ENCODE results near the gene TOM1.

TOM1 gene

DNA sequence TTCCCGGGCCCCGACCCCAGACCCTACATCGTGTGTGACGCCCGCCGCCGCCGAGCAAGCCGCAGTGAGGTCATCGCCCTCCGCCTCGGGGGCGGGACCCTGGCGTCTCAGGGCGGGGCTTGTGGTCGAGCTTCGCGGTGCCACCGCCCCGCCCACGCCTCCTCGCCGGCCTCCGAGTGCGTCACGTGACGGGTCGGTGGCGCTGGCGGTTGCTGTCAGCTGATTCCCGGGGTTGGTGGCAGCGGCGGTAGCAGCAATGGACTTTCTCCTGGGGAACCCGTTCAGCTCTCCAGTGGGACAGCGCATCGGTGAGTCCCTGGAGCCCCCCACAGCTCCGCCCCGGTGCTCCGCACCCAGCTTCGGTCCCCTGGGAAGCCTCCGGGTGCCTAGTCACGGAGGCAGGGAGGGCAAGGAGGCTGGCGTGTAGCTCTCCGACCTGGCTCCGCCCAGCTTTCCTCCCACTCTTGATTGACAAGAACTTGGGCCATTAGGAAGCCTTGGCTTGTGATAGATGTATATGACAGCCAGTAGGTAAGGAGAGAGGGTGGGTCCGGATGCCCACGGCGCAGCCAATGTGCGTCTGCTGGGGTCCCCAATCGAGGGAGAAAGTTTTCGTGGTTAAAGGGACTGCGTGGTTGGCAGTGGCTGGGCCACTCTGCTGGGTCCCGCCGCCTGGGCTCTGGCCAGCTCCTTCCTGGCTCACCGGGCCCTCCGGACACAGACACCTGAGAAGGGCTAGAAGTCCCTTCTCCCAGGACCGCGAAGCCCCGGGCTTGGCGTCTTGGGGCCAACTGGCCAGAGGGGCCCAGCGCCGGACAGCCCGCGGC is at the start of gene TOM1:
Gene TOM1 (plus strand): TSS at position 222 of the 827 bp plus-strand sequence. CDS start 35 bp downstream, at position 257.
- peaks cover 42% of the 10 kb centered on the region for H3K4me1 Mint-ChIP-seq
- peak within 1 kb of the TSS; percentile 93 for H3K27ac Mint-ChIP-seq
- peaks cover 21% of the 10 kb centered on the region for H3K36me3 Mint-ChIP-seq
- no peaks in the 10 kb centered on the region for H3K9me3 Mint-ChIP-seq
- no peaks in the 10 kb centered on the region for H3K27me3 Mint-ChIP-seq
- peak within 1 kb of the TSS; percentile 92 for H3K4me3 Mint-ChIP-seq
- peak; percentile 99 for ATAC-seq

DNA sequence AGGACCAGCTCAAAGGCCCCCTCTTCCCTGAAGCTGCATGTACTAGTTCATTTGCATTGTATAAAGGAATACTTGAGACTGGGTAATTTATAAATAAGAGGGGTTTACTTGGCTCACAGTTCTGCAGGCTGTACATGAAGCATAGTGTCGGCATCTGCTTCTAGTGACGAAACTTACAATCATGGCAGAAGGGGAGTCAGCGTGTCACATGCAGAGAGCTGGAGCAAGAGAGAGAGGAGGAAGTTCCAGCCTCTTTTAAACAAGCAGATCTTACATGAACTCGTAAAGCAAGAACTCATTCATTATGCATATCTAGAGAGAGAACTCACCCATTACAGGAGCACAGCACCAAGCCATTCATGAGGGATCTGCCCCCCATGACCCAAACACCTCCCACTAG is 49.5 kb upstream of the TOM1 start:
- Mint-ChIP-seq H3K36me3 (no peaks in the 10 kb centered on the region), H3K4me3 (no peak overlapping the region), H3K4me1 (no peaks in the 10 kb centered on the region), H3K27me3 (peaks cover 30% of the 10 kb centered on the region), H3K27ac (no peak overlapping the region), H3K9me3 (no peaks in the 10 kb centered on the region)
- ATAC-seq: no peak

DNA sequence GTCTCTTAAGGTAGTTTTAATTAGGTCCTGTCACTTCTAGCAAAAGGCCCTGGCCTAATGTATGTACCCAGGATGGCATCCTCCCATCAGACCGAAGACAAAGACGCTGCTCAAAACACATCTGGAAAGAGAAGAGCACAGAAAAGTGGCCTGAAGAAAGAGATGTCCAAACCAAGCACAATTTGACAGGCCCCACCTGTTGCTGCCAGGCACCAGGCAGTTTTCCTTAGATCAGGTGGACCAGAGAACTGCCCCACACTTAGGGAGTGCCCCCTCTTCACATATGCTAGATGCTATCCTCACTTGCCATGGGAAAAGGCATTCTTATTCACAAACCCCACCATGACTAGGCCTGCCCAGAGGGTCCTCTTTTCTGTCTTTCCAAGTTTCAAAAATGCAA is 45.7 kb upstream of the TOM1 start:
- Mint-ChIP-seq H3K4me1 (peaks cover 17% of the 10 kb centered on the region), H3K27me3 (no peaks in the 10 kb centered on the region), H3K36me3 (peaks cover 3% of the 10 kb centered on the region), H3K27ac (no peak overlapping the region), H3K9me3 (no peaks in the 10 kb centered on the region), H3K4me3 (no peak overlapping the region)
- ATAC-seq: no peak

DNA sequence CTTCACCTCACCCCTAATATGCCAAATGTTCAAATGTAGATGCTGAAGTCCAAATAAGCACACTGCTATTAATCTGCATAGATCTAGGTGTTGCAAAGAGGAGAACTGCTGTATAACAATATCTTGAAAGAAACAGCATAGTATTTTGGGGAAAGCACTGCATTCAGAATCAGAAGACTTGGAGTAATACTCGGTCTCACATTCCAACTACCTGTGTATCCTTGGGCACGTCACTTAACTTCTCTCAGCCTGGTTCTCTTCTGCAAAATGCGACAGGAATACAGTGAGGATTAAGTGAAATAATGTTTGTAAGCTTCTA is 42.7 kb upstream of the TOM1 start:
- Mint-ChIP-seq H3K27ac (peak overlapping the region; percentile 92), H3K4me1 (peaks cover 27% of the 10 kb centered on the region), H3K27me3 (no peaks in the 10 kb centered on the region), H3K36me3 (peaks cover 13% of the 10 kb centered on the region), H3K4me3 (peak overlapping the region; percentile 91), H3K9me3 (no peaks in the 10 kb centered on the region)
- ATAC-seq: peak; percentile 2

DNA sequence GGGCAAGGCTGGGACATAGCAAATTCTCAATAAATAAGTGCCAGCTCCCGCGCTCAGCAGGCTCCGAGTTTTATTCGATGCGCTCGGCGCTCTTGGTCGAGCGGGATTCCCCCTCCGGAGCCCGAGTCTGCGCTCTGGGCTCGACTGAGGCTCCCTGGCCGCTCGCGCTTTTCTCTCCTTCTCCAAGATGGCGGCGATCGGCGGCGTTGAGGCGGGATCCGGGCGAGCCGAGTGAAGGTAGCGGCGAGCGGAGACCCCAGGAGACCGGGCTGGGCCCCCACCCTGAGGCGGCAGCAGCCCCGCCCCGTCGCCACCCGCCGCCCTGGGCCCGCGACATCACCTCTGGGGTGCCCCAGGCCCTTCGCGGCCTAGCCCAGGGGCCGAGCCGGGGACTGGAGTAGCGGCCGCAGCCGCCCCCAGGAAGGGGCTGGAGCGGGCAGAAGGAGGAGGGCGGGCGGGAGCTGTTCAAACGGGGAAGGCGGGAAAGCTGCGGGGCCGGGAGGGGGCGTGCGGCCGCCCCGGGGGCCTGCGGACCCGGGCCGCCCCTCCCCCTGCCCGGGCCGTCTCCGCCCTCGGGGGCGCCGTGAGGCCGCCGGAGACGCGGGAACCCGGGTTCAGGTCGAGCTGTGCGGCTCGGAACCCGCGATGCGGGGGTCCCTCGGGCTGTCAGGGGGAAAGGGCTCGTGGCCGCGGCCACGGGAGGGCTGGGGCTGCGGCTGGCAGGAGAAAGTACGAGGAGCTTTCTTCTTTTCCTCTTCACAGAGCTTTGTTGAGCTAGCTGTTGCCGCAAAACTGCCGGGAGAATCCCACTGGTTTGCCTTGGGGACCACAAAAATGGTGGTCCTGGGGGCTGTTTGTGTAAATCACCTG is 42.1 kb upstream of the TOM1 start, which contains the start of gene HMGXB4:
Gene HMGXB4 (plus strand): TSS at position 173 of the 870 bp plus-strand sequence. CDS start 4,898 bp downstream, outside the sequence.
- Mint-ChIP-seq H3K36me3 (peaks cover 18% of the 10 kb centered on the region), H3K4me3 (peak within 1 kb of the TSS; percentile 91), H3K4me1 (peaks cover 27% of the 10 kb centered on the region), H3K27me3 (no peaks in the 10 kb centered on the region), H3K27ac (peak within 1 kb of the TSS; percentile 92), H3K9me3 (no peaks in the 10 kb centered on the region)
- peak; percentile 94 for ATAC-seq

DNA sequence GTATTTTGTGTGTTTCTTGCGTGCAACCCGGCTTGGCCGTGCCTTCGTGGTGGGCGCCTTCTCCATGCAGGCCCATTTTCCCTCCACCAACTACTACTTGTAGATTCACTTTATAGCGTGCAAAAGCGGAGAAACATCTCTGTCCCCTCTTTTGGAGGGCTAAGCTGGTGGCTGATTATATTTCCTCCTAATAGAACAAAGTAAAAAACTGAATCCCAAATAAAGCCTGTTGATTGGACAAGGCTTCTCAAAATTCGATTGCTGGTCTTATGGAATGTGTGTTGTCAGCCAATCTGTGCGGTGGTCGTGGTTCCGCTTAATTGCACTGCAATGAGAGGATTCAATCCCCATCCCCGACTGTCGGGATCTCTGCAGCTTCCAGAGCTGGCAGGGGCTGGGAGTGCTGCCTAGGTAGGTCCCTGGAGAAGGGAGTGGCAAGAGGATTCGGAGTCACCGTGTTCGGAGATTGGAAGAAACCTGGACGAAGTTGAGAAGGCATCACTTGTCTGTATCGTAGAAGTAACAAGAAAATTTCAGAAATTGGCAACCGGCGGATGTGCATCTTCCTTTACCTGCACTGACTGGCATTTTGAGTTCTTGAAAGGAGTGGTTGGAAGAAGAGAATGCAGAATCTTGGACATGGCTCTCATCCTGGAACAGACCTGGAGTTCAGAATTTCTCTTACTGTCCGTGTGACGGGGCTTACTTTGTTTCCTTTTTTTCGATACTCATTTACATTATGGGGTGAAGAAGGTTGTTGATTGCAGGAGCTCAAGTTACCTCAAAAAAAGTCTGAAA is 41.3 kb upstream of the TOM1 start:
- peaks cover 26% of the 10 kb centered on the region for H3K36me3 Mint-ChIP-seq
- peak overlapping the region; percentile 86 for H3K4me3 Mint-ChIP-seq
- H3K27ac Mint-ChIP-seq: peak overlapping the region; percentile 92
- peaks cover 27% of the 10 kb centered on the region for H3K4me1 Mint-ChIP-seq
- no peaks in the 10 kb centered on the region for H3K9me3 Mint-ChIP-seq
- ATAC-seq: no peak
- no peaks in the 10 kb centered on the region for H3K27me3 Mint-ChIP-seq

DNA sequence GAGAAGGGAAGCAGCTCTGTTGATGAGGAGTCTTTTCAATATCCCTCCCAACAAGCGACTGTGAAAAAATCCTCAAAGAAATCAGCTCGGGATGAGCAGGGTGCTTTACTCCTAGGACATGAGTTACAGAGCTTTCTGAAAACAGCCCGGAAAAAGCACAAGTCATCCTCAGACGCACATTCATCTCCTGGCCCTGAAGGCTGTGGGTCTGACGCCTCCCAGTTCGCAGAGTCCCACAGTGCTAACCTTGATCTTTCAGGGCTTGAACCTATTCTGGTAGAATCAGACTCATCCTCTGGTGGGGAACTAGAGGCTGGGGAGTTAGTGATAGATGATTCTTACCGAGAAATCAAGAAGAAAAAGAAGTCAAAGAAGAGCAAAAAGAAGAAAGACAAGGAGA is 34.7 kb upstream of the TOM1 start:
- no peaks in the 10 kb centered on the region for H3K9me3 Mint-ChIP-seq
- no peak overlapping the region for H3K4me3 Mint-ChIP-seq
- peaks cover 66% of the 10 kb centered on the region for H3K36me3 Mint-ChIP-seq
- no peak overlapping the region for H3K27ac Mint-ChIP-seq
- H3K27me3 Mint-ChIP-seq: no peaks in the 10 kb centered on the region
- no peak for ATAC-seq
- H3K4me1 Mint-ChIP-seq: peaks cover 21% of the 10 kb centered on the region

DNA sequence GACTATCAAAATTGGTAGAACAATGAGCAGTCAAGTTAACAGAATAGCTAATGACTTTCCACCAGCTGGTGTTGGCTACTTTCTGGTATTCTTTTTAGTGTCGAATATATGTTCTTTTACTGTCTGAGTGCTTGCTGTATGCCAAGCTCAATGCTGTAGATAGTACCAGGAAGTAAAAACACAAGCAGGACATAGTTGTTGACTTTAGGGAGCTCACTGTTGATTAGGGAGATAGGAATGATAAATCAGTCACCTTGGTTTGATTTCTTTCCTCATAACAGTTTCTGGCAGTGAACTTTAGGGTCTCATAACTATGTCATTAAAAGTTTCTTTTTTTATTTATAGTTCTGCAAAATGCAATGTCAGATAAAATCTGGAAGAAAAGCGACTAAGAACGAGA is 33.4 kb upstream of the TOM1 start:
- H3K4me3 Mint-ChIP-seq: no peak overlapping the region
- H3K4me1 Mint-ChIP-seq: peaks cover 21% of the 10 kb centered on the region
- no peaks in the 10 kb centered on the region for H3K9me3 Mint-ChIP-seq
- H3K27me3 Mint-ChIP-seq: no peaks in the 10 kb centered on the region
- no peak for ATAC-seq
- peaks cover 71% of the 10 kb centered on the region for H3K36me3 Mint-ChIP-seq
- no peak overlapping the region for H3K27ac Mint-ChIP-seq

DNA sequence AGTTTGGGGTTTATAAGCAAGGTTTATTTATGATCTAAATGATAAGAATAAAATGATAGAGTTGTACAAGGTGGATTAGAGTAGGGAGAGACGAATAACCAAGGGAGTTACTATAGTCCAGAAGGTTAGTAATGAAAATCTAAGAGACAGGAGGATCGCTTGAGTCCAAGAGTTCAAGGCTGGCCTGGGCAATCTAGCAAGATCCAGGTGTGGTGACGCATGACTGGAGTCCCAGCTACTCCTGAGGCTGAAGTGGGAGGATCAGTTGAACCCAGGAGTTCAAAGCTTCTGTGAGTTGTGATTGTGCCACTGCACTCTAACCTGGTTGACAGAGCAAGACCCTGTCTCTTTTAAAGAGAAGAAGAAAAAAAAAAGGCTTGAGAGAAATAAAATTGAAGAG is 30.1 kb upstream of the TOM1 start:
- H3K27me3 Mint-ChIP-seq: no peaks in the 10 kb centered on the region
- ATAC-seq: no peak
- H3K4me3 Mint-ChIP-seq: no peak overlapping the region
- no peaks in the 10 kb centered on the region for H3K9me3 Mint-ChIP-seq
- no peak overlapping the region for H3K27ac Mint-ChIP-seq
- peaks cover 74% of the 10 kb centered on the region for H3K36me3 Mint-ChIP-seq
- H3K4me1 Mint-ChIP-seq: peaks cover 21% of the 10 kb centered on the region

DNA sequence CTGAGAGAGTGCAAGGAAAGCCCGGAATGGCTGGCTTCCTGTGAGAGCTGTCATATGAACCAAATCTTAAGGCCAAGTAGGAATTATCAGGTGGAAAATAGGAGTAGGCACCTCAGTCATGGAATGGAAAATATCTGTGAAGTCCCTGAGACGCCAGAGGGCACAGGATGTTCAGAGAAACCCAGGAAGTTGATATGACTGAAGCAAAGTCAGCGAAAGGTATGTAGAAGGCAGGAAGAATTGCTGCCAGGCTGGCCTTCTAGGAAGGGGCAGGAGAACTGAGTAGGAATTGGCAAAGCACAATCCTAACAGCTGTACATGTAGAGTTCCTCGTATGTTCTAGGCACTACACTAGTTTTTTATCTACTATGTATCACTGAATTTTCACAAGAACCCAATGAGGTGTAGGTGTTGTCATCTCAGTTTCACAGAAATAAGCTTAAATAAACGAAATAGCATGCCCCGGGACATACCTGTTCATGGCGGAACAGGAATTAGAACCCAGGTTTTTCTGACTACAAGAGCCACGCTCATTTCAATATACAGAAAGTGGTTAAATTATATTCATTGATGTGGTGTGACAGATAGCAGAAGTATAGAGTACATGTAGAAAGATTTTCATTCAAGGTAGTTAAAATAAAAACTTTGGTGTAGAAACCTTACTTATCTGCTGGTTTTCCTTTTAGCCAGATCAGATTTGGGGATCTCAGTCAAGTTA is 25.4 kb upstream of the TOM1 start:
- Mint-ChIP-seq H3K4me1 (peaks cover 6% of the 10 kb centered on the region), H3K4me3 (no peak overlapping the region)
- ATAC-seq: no peak

DNA sequence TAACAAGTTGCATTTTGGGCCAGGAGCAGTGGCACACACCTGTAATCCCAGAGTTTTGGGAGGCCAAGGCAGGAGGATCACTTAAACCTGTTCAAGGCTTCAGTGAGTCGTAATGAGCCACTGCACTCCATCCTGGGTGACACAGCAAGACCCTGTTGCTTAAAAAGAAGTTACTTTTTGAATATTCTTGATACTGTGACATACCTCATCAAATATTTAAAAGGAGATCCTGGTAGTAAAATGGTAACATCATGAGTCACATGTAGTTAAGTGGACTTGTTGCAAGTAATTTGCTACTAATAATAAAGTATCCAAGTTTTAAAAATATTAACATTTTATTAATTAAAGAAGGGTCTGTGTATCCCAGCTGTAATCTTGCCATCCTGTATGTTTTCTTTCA is 24.1 kb upstream of the TOM1 start:
- Mint-ChIP-seq H3K27me3 (no peaks in the 10 kb centered on the region), H3K9me3 (no peaks in the 10 kb centered on the region), H3K4me1 (peaks cover 4% of the 10 kb centered on the region), H3K36me3 (peaks cover 61% of the 10 kb centered on the region), H3K27ac (no peak overlapping the region), H3K4me3 (no peak overlapping the region)
- no peak for ATAC-seq

More for the DNA sequence above, 25.4 kb upstream of the TOM1 start:
- peaks cover 58% of the 10 kb centered on the region for H3K36me3 Mint-ChIP-seq
- H3K9me3 Mint-ChIP-seq: no peaks in the 10 kb centered on the region
- H3K27me3 Mint-ChIP-seq: no peaks in the 10 kb centered on the region
- H3K27ac Mint-ChIP-seq: no peak overlapping the region

DNA sequence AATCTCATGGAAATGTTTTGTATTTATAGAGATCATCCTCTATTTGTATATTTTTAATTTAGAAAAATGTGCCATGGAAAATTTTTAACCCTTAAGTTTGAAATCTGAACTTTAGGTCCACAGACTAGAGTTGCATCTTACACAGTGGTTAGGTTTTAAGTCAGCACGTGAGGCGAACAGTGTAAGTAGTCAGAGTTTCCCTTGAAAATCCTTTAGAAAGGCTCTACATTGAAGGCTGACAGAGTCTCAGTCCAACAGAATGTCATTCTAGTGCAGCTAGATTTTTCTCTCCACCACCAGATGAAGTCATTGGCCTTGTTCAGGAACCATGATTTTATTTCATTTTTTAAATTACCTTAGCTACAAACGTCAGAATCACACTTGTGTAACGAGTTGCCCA is 23.7 kb upstream of the TOM1 start:
- Mint-ChIP-seq H3K4me1 (peaks cover 6% of the 10 kb centered on the region), H3K27me3 (no peaks in the 10 kb centered on the region), H3K9me3 (no peaks in the 10 kb centered on the region), H3K4me3 (no peak overlapping the region), H3K36me3 (peaks cover 62% of the 10 kb centered on the region), H3K27ac (no peak overlapping the region)
- ATAC-seq: no peak

DNA sequence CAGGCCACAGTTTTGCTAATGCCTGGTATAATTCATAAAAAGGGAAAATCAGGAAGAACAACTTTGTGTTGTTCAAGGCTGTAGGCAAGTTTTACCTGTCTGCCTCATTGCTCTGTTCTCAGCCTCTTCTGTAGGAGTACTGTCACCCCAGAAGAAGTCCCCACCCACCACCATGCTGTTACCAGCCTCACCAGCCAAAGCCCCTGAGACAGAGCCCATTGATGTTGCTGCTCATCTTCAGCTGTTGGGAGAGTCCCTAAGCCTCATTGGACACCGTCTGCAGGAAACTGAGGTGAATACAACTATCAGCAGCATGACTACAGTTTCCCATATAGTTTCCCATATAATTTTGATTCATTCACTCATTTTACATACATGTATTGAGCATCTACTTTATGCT is 11.6 kb upstream of the TOM1 start:
- H3K4me1 Mint-ChIP-seq: no peaks in the 10 kb centered on the region
- peaks cover 60% of the 10 kb centered on the region for H3K36me3 Mint-ChIP-seq
- H3K9me3 Mint-ChIP-seq: no peaks in the 10 kb centered on the region
- H3K27ac Mint-ChIP-seq: no peak overlapping the region
- ATAC-seq: no peak
- no peak overlapping the region for H3K4me3 Mint-ChIP-seq
- no peaks in the 10 kb centered on the region for H3K27me3 Mint-ChIP-seq

DNA sequence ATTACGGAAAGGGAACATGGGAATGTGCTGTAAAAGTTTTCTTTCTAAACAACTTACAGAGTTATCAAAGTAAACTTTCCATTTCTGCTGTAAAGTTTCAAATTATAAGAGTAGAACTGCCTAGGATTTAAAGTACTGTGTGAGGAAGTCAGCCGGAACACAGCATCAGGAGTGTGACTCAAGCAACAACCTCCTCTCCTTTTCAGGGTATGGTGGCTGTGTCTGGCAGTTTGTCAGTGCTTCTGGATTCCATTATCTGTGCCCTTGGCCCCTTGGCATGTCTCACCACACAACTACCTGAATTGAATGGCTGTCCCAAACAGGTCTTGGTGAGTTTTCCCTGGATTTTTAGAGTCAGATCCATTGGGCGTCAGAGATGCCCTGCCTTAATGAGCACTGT is 6.9 kb upstream of the TOM1 start:
- H3K4me3 Mint-ChIP-seq: no peak overlapping the region
- H3K36me3 Mint-ChIP-seq: peaks cover 52% of the 10 kb centered on the region
- no peaks in the 10 kb centered on the region for H3K27me3 Mint-ChIP-seq
- no peaks in the 10 kb centered on the region for H3K9me3 Mint-ChIP-seq
- no peak overlapping the region for H3K27ac Mint-ChIP-seq
- peaks cover under 1% of the 10 kb centered on the region for H3K4me1 Mint-ChIP-seq
- ATAC-seq: no peak
